Endothelial cell of umbilical vein (primary cell): ENCODE data around the gene PCDH17.

Source experiments
- EZH2 ChIP-seq: IDR thresholded peaks from 2 replicates; pipeline ENCODE4 v1.6.1; 2012; ENCODE audit warnings: borderline replicate concordance, low read depth, mild to moderate bottlenecking, moderate library complexity, low read length, inconsistent platforms; ENCODE audit not compliant: severe bottlenecking
- FOS ChIP-seq: IDR thresholded peaks from 2 replicates; pipeline ENCODE4 v1.6.1; 2011; ENCODE audit warnings: mild to moderate bottlenecking, low read length, moderate library complexity, borderline replicate concordance; ENCODE audit not compliant: insufficient read depth
- JUN ChIP-seq: IDR thresholded peaks from 2 replicates; pipeline ENCODE4 v1.6.1; 2011; ENCODE audit warnings: borderline replicate concordance, low read depth; ENCODE audit not compliant: insufficient read length, insufficient read depth
- MAX ChIP-seq: IDR thresholded peaks from 2 replicates; pipeline ENCODE4 v1.6.1; 2011; ENCODE audit not compliant: insufficient read depth, insufficient read length
- MYC ChIP-seq: IDR thresholded peaks from one replicate; pipeline ENCODE4 v1.6.1; 2011; ENCODE audit warnings: mild to moderate bottlenecking, low read depth, low read length
- POLR2A ChIP-seq: IDR thresholded peaks from 2 replicates; pipeline ENCODE4 v1.6.1; 2012; ENCODE audit warnings: low read depth, mild to moderate bottlenecking, control low read depth, low read length
- POLR2AphosphoS5 ChIP-seq: IDR thresholded peaks from 2 replicates; pipeline ENCODE4 v1.6.1; 2012; ENCODE audit warnings: low read depth, mild to moderate bottlenecking, control low read depth, low read length, moderate library complexity; ENCODE audit not compliant: insufficient read depth
- TF ChIP-seq, protein P1 (sequence below), 2 donors: IDR thresholded peaks; 1 replicate in 1 of 2; 2 replicates in 1 of 2; pipeline ENCODE4 v1.5.1; 2011; ENCODE audit warnings: low read length in 2 of 2, mild to moderate bottlenecking in 2 of 2, moderate library complexity in 2 of 2, control low read depth in 1 of 2, inconsistent platforms in 1 of 2, low read depth in 1 of 2; ENCODE audit not compliant: insufficient read depth in 1 of 2; ENCODE audit errors: extremely low read depth in 1 of 2

- TF ChIP-seq, protein P1, sequence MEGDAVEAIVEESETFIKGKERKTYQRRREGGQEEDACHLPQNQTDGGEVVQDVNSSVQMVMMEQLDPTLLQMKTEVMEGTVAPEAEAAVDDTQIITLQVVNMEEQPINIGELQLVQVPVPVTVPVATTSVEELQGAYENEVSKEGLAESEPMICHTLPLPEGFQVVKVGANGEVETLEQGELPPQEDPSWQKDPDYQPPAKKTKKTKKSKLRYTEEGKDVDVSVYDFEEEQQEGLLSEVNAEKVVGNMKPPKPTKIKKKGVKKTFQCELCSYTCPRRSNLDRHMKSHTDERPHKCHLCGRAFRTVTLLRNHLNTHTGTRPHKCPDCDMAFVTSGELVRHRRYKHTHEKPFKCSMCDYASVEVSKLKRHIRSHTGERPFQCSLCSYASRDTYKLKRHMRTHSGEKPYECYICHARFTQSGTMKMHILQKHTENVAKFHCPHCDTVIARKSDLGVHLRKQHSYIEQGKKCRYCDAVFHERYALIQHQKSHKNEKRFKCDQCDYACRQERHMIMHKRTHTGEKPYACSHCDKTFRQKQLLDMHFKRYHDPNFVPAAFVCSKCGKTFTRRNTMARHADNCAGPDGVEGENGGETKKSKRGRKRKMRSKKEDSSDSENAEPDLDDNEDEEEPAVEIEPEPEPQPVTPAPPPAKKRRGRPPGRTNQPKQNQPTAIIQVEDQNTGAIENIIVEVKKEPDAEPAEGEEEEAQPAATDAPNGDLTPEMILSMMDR (IDR thresholded peaks at IDR 0.05; ENCODE audit: extremely low read depth in 1 of 2, insufficient read depth in 1 of 2, low read depth in 1 of 2, low read length in 2 of 2): no peak
- TF ChIP-seq POLR2AphosphoS5 (no peak), EZH2 (no peak), POLR2A (no peak), MAX (no peak), JUN (no peak), MYC (no peak), FOS (no peak)
These were observed 34.8 kb downstream of the PCDH17 start for GRCh38 chr13:57666131-57666953.
